HepG2 (cell line): ENCODE data around the gene BMAL1. TPM values are rescaled to one million over a fixed set of nuclear protein-coding genes. Genes with fewer than 3 reads are reported as not detected.

Experiments used
- ATAC-seq: fragments of 200-7000 bp; cut with Tn5 transposase; 3 replicates; pipeline ENCODE4 v1.9.1; 2020; ENCODE audit warnings: mild to moderate bottlenecking, moderate library complexity
- BruUV-seq: library from RNA; stranded (reverse); fragments of 400-500 nt; replicated peaks from 2 replicates; lab custom pipeline; 2021; lab: Mats Ljungman, UMichigan
- CTCF ChIA-PET: fragments of 300-600 bp; formaldehyde crosslinking; extraction: SDS; loops from one replicate; lab custom pipeline; 2021; ENCODE audit warnings: low total read pairs, inconsistent platforms, low intra/inter-chr PET ratio; lab: Yijun Ruan, JAX
- POLR2A ChIA-PET: fragments of 350-600 bp; sonication (Branson Sonifier 250); formaldehyde crosslinking; loops from one replicate; lab custom pipeline; 2020; ENCODE audit warnings: antibody characterized with exemption, inconsistent platforms; lab: Yijun Ruan, JAX
- DNase-seq: peaks from one replicate; pipeline ENCODE4 v3.0.0-alpha.2; 2015; ENCODE audit warnings: low spot score
- FAIRE-seq: peaks from 3 replicates; lab custom pipeline; 2011; peaks lifted over from hg19 to GRCh38; lab: Jason Lieb, UNC
- H2AFZ ChIP-seq: one replicate; pipeline ENCODE4 v1.6.1; 2011; ENCODE audit warnings: low read length, inconsistent platforms
- H3K27ac ChIP-seq: fragments of 300-600 bp; 3 replicates; pipeline ENCODE4 v1.8.0; 2011; ENCODE audit warnings: mixed run types, mild to moderate bottlenecking, mixed read lengths, low read length, inconsistent platforms; ENCODE audit not compliant: insufficient read depth; ENCODE audit errors: extremely low read length
- H3K27me3 ChIP-seq, 2 experiments: fragments of 200-600 bp in 1 of 2; 2 replicates in 1 of 2; 3 replicates in 1 of 2; pipeline versions ENCODE4 v1.6.0 to v1.8.0; 2011; ENCODE audit warnings: low read length in 2 of 2, mild to moderate bottlenecking in 2 of 2, moderate library complexity in 2 of 2, inconsistent platforms in 1 of 2; ENCODE audit not compliant: insufficient read depth in 2 of 2, control insufficient read depth in 1 of 2
- H3K36me3 ChIP-seq, 2 experiments: fragments of 200-600 bp in 1 of 2; replicated peaks in 1 of 2; 2 replicates in 1 of 2; 3 replicates in 1 of 2; pipeline versions ENCODE4 v1.5.1 to v1.8.0; 2011; ENCODE audit warnings: low read length in 2 of 2, inconsistent platforms in 1 of 2; ENCODE audit not compliant: insufficient read depth in 2 of 2, control insufficient read depth in 1 of 2
- H3K4me1 ChIP-seq: 2 replicates; pipeline ENCODE4 v1.5.1; 2012; ENCODE audit warnings: low read length, inconsistent platforms; ENCODE audit not compliant: insufficient read depth
- H3K4me2 ChIP-seq: 2 replicates; pipeline ENCODE4 v1.6.0; 2011; ENCODE audit warnings: low read depth, low read length, inconsistent platforms
- H3K4me3 ChIP-seq, 3 experiments: fragments of 200-600 bp in 1 of 3; sonication (generic), shearing (Covaris generic) in 1 of 3; replicated peaks in 1 of 3; 2 replicates each; pipeline ENCODE4 v1.5.1; 2011 to 2016; ENCODE audit warnings: low read length in 3 of 3, inconsistent platforms in 2 of 3, low read depth in 2 of 3, mild to moderate bottlenecking in 2 of 3, control low read depth in 1 of 3, mixed read lengths in 1 of 3; ENCODE audit not compliant: insufficient read depth in 1 of 3
- H3K79me2 ChIP-seq: one replicate; pipeline ENCODE4 v1.6.1; 2011; ENCODE audit warnings: low read length, inconsistent platforms; ENCODE audit not compliant: insufficient read depth
- H3K9ac ChIP-seq: 2 replicates; pipeline ENCODE4 v1.6.0; 2011; ENCODE audit warnings: mild to moderate bottlenecking, low read depth, low read length, inconsistent platforms; ENCODE audit not compliant: insufficient read depth
- H3K9me3 ChIP-seq: 2 replicates; pipeline ENCODE4 v1.5.1; 2012; ENCODE audit warnings: mild to moderate bottlenecking, low read length
- H4K20me1 ChIP-seq: 2 replicates; pipeline ENCODE4 v1.6.0; 2011; ENCODE audit warnings: inconsistent platforms, mild to moderate bottlenecking, low read length, moderate library complexity; ENCODE audit not compliant: insufficient read depth
- GTF3A ChIP-seq: sonication (generic); formaldehyde crosslinking; conservative IDR thresholded peaks from 2 replicates; pipeline ENCODE4 v1.4.0; 2020; ENCODE audit warnings: mild to moderate bottlenecking, missing genetic modification reagents
- ISL2 ChIP-seq: sonication (generic); formaldehyde crosslinking; IDR thresholded peaks from 2 replicates; pipeline ENCODE4 v1.5.0; 2020; ENCODE audit warnings: missing genetic modification reagents
- MXD3 ChIP-seq: IDR thresholded peaks from 2 replicates; pipeline ENCODE4 v1.6.1; 2016; ENCODE audit warnings: mild to moderate bottlenecking, missing biosample characterization, missing genetic modification reagents
- PAF1 ChIP-seq: IDR thresholded peaks from 2 replicates; pipeline ENCODE4 v1.6.1; 2016; ENCODE audit warnings: missing genetic modification reagents, missing compliant biosample characterization
- RCOR2 ChIP-seq: IDR thresholded peaks from 2 replicates; pipeline ENCODE4 v1.6.1; 2016; ENCODE audit warnings: missing biosample characterization, missing genetic modification reagents
- SNAPC2 ChIP-seq: sonication (generic); formaldehyde crosslinking; IDR thresholded peaks from 2 replicates; pipeline ENCODE4 v1.8.1; 2022; ENCODE audit warnings: mild to moderate bottlenecking, missing genetic modification reagents
- WGBS: methylation state at CpG from one replicate; pipeline ENCODE4 v1.1.6; 2017; ENCODE audit warnings: low lambda C conversion rate; 5-methylcytosine and 5-hydroxymethylcytosine counted together
- in situ Hi-C: cut with HindIII; loops from 2 replicates; pipeline ENCODE4 v1.10.0; 2017; ENCODE audit warnings: low pct_unique_long_range_greater_than_20kb; ENCODE audit not compliant: extremely low pct_ligation_motif_present
- intact Hi-C: fragments of 100-400 bp; cut with micrococcal nuclease; formaldehyde crosslinking; loops from one replicate; pipeline ENCODE4 v1.10.0; 2022; ENCODE audit not compliant: unreplicated experiment
- polyA plus RNA-seq, 8 experiments: library from polyadenylated mRNA; depleted of rRNA in 3 of 8; stranded (reverse) in 7 of 8; unstranded in 1 of 8; fragments of >200 nt; fragmentation: Illumina TruSeq in 4 of 8; extraction: Trizol in 4 of 8; gene quantifications; 2 replicates each; pipeline versions ENCODE4 v1.2.1 to v1.2.3, GENCODE V29; 2011 to 2016; ENCODE audit warnings: low read depth in 4 of 8, missing spikeins in 1 of 8, mixed read lengths in 1 of 8; ENCODE audit not compliant: insufficient read depth in 1 of 8
- total RNA-seq, 5 experiments: library from RNA; depleted of rRNA; stranded (reverse); fragments of >200 nt; fragmentation: Illumina TruSeq; extraction: Trizol; gene quantifications; 2 replicates each; pipeline ENCODE4 v1.2.3, GENCODE V29; 2016; ENCODE audit warnings: low read depth in 1 of 5
- TF ChIP-seq, protein P1 (sequence below): sonication (generic); formaldehyde crosslinking; IDR thresholded peaks from 2 replicates; pipeline ENCODE4 v1.4.0; 2020; ENCODE audit warnings: missing genetic modification reagents, borderline replicate concordance
- TF ChIP-seq, protein P2 (sequence below): sonication (generic); formaldehyde crosslinking; IDR thresholded peaks from 2 replicates; pipeline ENCODE4 v1.4.0; 2020; ENCODE audit warnings: mild to moderate bottlenecking, missing genetic modification reagents

The BMAL1 gene
- total and polyA plus RNA-seq, 2 of the 13 experiments (the other 11 are each of a cell fraction or from before 2014, with no cell fraction given), result 4.5 to 4.8 TPM

DNA sequence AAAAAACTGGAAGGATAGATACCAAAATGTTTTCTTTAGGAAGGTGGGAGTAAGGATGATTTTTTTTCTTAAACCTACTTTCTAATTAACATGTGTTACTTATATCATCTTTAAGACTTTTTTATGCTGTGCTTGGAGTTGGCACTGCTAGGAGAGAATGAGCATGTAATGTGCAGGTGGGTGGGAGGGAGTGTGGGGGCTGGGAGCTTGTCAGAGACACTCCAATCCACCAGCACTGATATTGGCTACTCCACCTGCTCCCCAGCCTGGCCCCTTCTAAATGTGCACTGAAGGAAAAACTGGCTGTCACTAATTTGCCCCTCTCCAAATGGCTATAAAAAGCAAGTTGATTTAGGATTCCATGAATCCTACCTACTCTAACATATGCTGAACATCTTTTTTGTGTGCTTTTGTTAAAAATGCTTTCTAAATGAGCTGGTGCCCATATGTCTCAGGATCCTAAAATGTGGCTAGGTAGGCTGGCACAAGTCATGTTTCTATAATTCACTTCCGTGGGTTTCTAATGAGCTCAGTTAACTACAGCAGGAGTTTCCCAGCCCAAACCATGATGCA lies 44.3 kb upstream of the BMAL1 start:
- intact Hi-C loops (no loop called here), in situ Hi-C loops (no loop called here)
- no peak overlapping the region for H3K9ac ChIP-seq
- no peaks in the 10 kb centered on the region for H3K79me2 ChIP-seq
- no peaks in the 10 kb centered on the region for H4K20me1 ChIP-seq
- no peaks in the 10 kb centered on the region for H3K4me1 ChIP-seq
- no peak for DNase-seq
- H2AFZ ChIP-seq, result no peak overlapping the region
- CTCF ChIA-PET, result no interaction called here
- BruUV-seq, result no TSS peak
- TF ChIP-seq GTF3A (CRISPR knock-in tag) (no peak), PAF1 (CRISPR knock-in tag) (no peak), MXD3 (CRISPR knock-in tag) (no peak), RCOR2 (no peak), SNAPC2 (CRISPR knock-in tag) (no peak), ISL2 (CRISPR knock-in tag) (no peak)
- TF ChIP-seq, protein P1, sequence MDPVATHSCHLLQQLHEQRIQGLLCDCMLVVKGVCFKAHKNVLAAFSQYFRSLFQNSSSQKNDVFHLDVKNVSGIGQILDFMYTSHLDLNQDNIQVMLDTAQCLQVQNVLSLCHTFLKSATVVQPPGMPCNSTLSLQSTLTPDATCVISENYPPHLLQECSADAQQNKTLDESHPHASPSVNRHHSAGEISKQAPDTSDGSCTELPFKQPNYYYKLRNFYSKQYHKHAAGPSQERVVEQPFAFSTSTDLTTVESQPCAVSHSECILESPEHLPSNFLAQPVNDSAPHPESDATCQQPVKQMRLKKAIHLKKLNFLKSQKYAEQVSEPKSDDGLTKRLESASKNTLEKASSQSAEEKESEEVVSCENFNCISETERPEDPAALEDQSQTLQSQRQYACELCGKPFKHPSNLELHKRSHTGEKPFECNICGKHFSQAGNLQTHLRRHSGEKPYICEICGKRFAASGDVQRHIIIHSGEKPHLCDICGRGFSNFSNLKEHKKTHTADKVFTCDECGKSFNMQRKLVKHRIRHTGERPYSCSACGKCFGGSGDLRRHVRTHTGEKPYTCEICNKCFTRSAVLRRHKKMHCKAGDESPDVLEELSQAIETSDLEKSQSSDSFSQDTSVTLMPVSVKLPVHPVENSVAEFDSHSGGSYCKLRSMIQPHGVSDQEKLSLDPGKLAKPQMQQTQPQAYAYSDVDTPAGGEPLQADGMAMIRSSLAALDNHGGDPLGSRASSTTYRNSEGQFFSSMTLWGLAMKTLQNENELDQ (CRISPR knock-in tag), result no peak
- TF ChIP-seq, protein P2, sequence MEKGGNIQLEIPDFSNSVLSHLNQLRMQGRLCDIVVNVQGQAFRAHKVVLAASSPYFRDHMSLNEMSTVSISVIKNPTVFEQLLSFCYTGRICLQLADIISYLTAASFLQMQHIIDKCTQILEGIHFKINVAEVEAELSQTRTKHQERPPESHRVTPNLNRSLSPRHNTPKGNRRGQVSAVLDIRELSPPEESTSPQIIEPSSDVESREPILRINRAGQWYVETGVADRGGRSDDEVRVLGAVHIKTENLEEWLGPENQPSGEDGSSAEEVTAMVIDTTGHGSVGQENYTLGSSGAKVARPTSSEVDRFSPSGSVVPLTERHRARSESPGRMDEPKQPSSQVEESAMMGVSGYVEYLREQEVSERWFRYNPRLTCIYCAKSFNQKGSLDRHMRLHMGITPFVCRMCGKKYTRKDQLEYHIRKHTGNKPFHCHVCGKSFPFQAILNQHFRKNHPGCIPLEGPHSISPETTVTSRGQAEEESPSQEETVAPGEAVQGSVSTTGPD (CRISPR knock-in tag), result no peak
- no peaks in the 10 kb centered on the region for H3K36me3 ChIP-seq
- no peak overlapping the region for H3K4me2 ChIP-seq
- no peak for FAIRE-seq
- WGBS, result 0% methylated on average over 1 of the region's 1 CpG
- ATAC-seq, result no peak
- no peak overlapping the region for H3K4me3 ChIP-seq
- POLR2A ChIA-PET, result no interaction called here
- no peaks in the 10 kb centered on the region for H3K9me3 ChIP-seq
- H3K27ac ChIP-seq, result no peak overlapping the region
- H3K27me3 ChIP-seq, result peaks cover 2 to 3% of the 10 kb centered on the region in 2 experiments; a peak in 3 of 5 replicates
